H9 (cell line): ENCODE data around the gene PPP1CC. TPM values are rescaled to one million over a fixed set of nuclear protein-coding genes. Genes with fewer than 3 reads are reported as not detected.

ENCODE experiments used
- DNase-seq: peaks from one replicate; pipeline ENCODE4 v3.0.0-alpha.2; 2017
- H2AFZ ChIP-seq: one replicate; pipeline ENCODE4 v1.6.1; 2013; ENCODE audit warnings: mild to moderate bottlenecking, low read length, control low read depth, moderate library complexity
- H2AK5ac ChIP-seq: 2 replicates; pipeline ENCODE4 v1.6.1; 2013; ENCODE audit warnings: low read length, control low read depth, mixed read lengths; ENCODE audit not compliant: insufficient read length
- H2BK120ac ChIP-seq: one replicate; pipeline ENCODE4 v1.6.1; 2013; ENCODE audit warnings: low read depth, mild to moderate bottlenecking, low read length, control low read depth, inconsistent platforms; ENCODE audit not compliant: poor library complexity, severe bottlenecking
- H2BK12ac ChIP-seq: 2 replicates; pipeline ENCODE4 v1.6.1; 2013; ENCODE audit warnings: low read length, control low read depth, mixed read lengths, low read depth; ENCODE audit not compliant: insufficient read length
- H2BK15ac ChIP-seq: 2 replicates; pipeline ENCODE4 v1.6.1; 2013; ENCODE audit warnings: low read depth, low read length, control low read depth
- H2BK20ac ChIP-seq: one replicate; pipeline ENCODE4 v1.6.1; 2013; ENCODE audit warnings: low read depth, mild to moderate bottlenecking, low read length, control low read depth, inconsistent platforms; ENCODE audit not compliant: poor library complexity, severe bottlenecking
- H2BK5ac ChIP-seq: 2 replicates; pipeline ENCODE4 v1.6.1; 2013; ENCODE audit warnings: low read length, control low read depth, mixed read lengths; ENCODE audit not compliant: insufficient read length
- H3K14ac ChIP-seq: 2 replicates; pipeline ENCODE4 v1.6.1; 2013; ENCODE audit warnings: low read length, control low read depth; ENCODE audit not compliant: insufficient read depth
- H3K18ac ChIP-seq: 2 replicates; pipeline ENCODE4 v1.6.1; 2013; ENCODE audit warnings: low read depth, mild to moderate bottlenecking, mixed read lengths, low read length, control low read depth; ENCODE audit not compliant: insufficient read length
- H3K23ac ChIP-seq: 2 replicates; pipeline ENCODE4 v1.6.1; 2013; ENCODE audit warnings: low read length, control low read depth, mixed read lengths, low read depth; ENCODE audit not compliant: insufficient read length
- H3K23me2 ChIP-seq: 2 replicates; pipeline ENCODE4 v1.6.1; 2013; ENCODE audit warnings: low read depth, mild to moderate bottlenecking, mixed read lengths, low read length, control low read depth; ENCODE audit not compliant: insufficient read length, poor library complexity, severe bottlenecking
- H3K27ac ChIP-seq: 2 replicates; pipeline ENCODE4 v1.5.1; 2013; ENCODE audit warnings: low read length, control low read depth, mixed read lengths, low read depth; ENCODE audit not compliant: insufficient read length
- H3K27me3 ChIP-seq: 2 replicates; pipeline ENCODE4 v1.6.1; 2013; ENCODE audit warnings: low read length, control low read depth, inconsistent platforms; ENCODE audit not compliant: insufficient read depth
- H3K4ac ChIP-seq: 2 replicates; pipeline ENCODE4 v1.6.1; 2013; ENCODE audit warnings: low read depth, mild to moderate bottlenecking, control low read depth, inconsistent platforms, low read length, moderate library complexity
- H3K4me1 ChIP-seq: 2 replicates; pipeline ENCODE4 v1.6.1; 2013; ENCODE audit warnings: low read length, control low read depth, inconsistent platforms; ENCODE audit not compliant: insufficient read depth
- H3K4me2 ChIP-seq: 2 replicates; pipeline ENCODE4 v1.6.1; 2013; ENCODE audit warnings: low read length, control low read depth, mixed read lengths; ENCODE audit not compliant: insufficient read length, insufficient read depth
- H3K56ac ChIP-seq: 2 replicates; pipeline ENCODE4 v1.6.1; 2013; ENCODE audit warnings: low read depth, mild to moderate bottlenecking, mixed read lengths, low read length, control low read depth; ENCODE audit not compliant: insufficient read length
- H3K79me1 ChIP-seq: 2 replicates; pipeline ENCODE4 v1.6.1; 2013; ENCODE audit warnings: low read depth, mild to moderate bottlenecking, moderate library complexity, low read length, control low read depth, inconsistent platforms; ENCODE audit not compliant: insufficient read depth, poor library complexity, severe bottlenecking
- H3K79me2 ChIP-seq: 2 replicates; pipeline ENCODE4 v1.6.1; 2013; ENCODE audit warnings: low read length, control low read depth, inconsistent platforms; ENCODE audit not compliant: insufficient read depth
- H3K9ac ChIP-seq: 2 replicates; pipeline ENCODE4 v1.6.1; 2013; ENCODE audit warnings: low read length, control low read depth, mixed read lengths; ENCODE audit not compliant: insufficient read length; ENCODE audit errors: extremely low read depth
- H3K9me3 ChIP-seq: one replicate; pipeline ENCODE4 v1.6.1; 2013; ENCODE audit warnings: low read depth, low read length, inconsistent platforms; ENCODE audit not compliant: control insufficient read depth
- H3T11ph ChIP-seq: one replicate; pipeline ENCODE4 v1.6.1; 2013; ENCODE audit warnings: mild to moderate bottlenecking, low read length, control low read depth, inconsistent platforms
- H4K20me1 ChIP-seq: one replicate; pipeline ENCODE4 v1.6.1; 2013; ENCODE audit not compliant: control insufficient read depth, insufficient read length, insufficient read depth
- H4K5ac ChIP-seq: 2 replicates; pipeline ENCODE4 v1.6.1; 2013; ENCODE audit warnings: low read depth, mild to moderate bottlenecking, mixed read lengths, low read length, control low read depth; ENCODE audit not compliant: insufficient read length
- H4K8ac ChIP-seq: replicated peaks from 2 replicates; pipeline ENCODE4 v1.6.1; 2013; ENCODE audit warnings: low read length, control low read depth, mixed read lengths, low read depth; ENCODE audit not compliant: insufficient read length
- H4K91ac ChIP-seq: 2 replicates; pipeline ENCODE4 v1.6.1; 2013; ENCODE audit warnings: low read depth, mild to moderate bottlenecking, moderate library complexity, mixed read lengths, low read length, control low read depth; ENCODE audit not compliant: insufficient read length
- H3K27ac Mint-ChIP-seq, 3 experiments: 2 replicates in 2 of 3; 3 replicates in 1 of 3; pipeline ENCODE4 v1.8.0; 2020 to 2021; ENCODE audit warnings: mixed read lengths in 3 of 3, mild to moderate bottlenecking in 1 of 3, moderate library complexity in 1 of 3
- H3K27me3 Mint-ChIP-seq: 2 replicates; pipeline ENCODE4 v1.8.0; 2021; ENCODE audit warnings: low read depth, mild to moderate bottlenecking, moderate library complexity, mixed read lengths
- H3K36me3 Mint-ChIP-seq, 3 experiments: 2 replicates in 2 of 3; 3 replicates in 1 of 3; pipeline ENCODE4 v1.8.0; 2020 to 2021; ENCODE audit warnings: low read depth in 3 of 3, mixed read lengths in 3 of 3; ENCODE audit not compliant: insufficient read depth in 1 of 3
- H3K4me1 Mint-ChIP-seq, 2 experiments: 2 replicates each; pipeline ENCODE4 v1.8.0; 2020; ENCODE audit warnings: mixed read lengths in 2 of 2
- H3K4me3 Mint-ChIP-seq, 2 experiments: 2 replicates in 1 of 2; 3 replicates in 1 of 2; pipeline ENCODE4 v1.8.0; 2020 to 2021; ENCODE audit warnings: mild to moderate bottlenecking in 2 of 2, mixed read lengths in 2 of 2, moderate library complexity in 1 of 2
- H3K9me3 Mint-ChIP-seq, 2 experiments: 2 replicates in 1 of 2; 3 replicates in 1 of 2; pipeline ENCODE4 v1.8.0; 2020; ENCODE audit warnings: mild to moderate bottlenecking in 2 of 2, mixed read lengths in 2 of 2, moderate library complexity in 1 of 2
- CTCF ChIP-seq: fragments of 200-600 bp; sonication (generic); conservative IDR thresholded peaks from 3 replicates; pipeline ENCODE4 v1.8.0; 2021; ENCODE audit warnings: antibody characterized with exemption, mild to moderate bottlenecking
- total RNA-seq: library from RNA; stranded (reverse); gene quantifications from 2 replicates; pipeline ENCODE4 v1.2.1, GENCODE V29; 2021

The PPP1CC gene
- total RNA-seq, 1 experiment from 2014 or later = 286 TPM

DNA sequence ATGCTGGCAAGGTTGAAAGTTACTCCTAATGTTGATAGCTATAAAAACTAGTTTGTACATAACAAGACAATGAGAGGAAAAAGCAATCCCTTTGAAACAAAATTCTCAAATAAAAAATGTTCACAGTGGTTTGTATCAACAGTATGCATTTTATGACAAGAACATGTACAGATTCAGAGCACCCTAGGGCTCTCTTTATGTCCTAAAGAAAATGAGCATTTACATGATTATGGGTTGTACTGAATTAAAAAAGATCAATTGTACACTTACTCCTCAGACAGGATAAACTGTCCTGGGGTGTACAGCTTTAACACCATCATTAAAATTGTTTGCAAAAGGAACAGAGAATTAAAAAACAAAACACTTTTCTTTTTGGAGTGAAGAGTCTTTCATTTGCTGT lies 22.2 kb downstream of the PPP1CC start:
- H3K18ac ChIP-seq = no peak overlapping the region
- no peak overlapping the region for H3K9ac ChIP-seq
- no peak overlapping the region for H4K91ac ChIP-seq
- H3K14ac ChIP-seq = no peak overlapping the region
- no peak overlapping the region for H3K4me2 ChIP-seq
- Mint-ChIP-seq H3K4me1 (peaks cover 0 to 4% of the 10 kb centered on the region in 2 experiments; a peak in 1 of 4 replicates), H3K9me3 (no peaks in the 10 kb centered on the region), H3K36me3 (peaks cover 54 to 85% (median 84%) of the 10 kb centered on the region in 3 experiments; a peak in 6 of 7 replicates), H3K27me3 (no peaks in the 10 kb centered on the region), H3K27ac (no peak overlapping the region), H3K4me3 (no peak overlapping the region)
- H4K8ac ChIP-seq = no peak overlapping the region
- no peak overlapping the region for H2AK5ac ChIP-seq
- peaks cover 7% of the 10 kb centered on the region for H3K79me1 ChIP-seq
- no peak overlapping the region for H3K27ac ChIP-seq
- no peaks in the 10 kb centered on the region for H3K23me2 ChIP-seq
- H4K5ac ChIP-seq = no peak overlapping the region
- H3K27me3 ChIP-seq = no peaks in the 10 kb centered on the region
- no peak for TF ChIP-seq CTCF
- DNase-seq = no peak
- no peaks in the 10 kb centered on the region for H3K4me1 ChIP-seq
- no peak overlapping the region for H3K23ac ChIP-seq
- H3K4ac ChIP-seq = no peak overlapping the region
- no peak overlapping the region for H3T11ph ChIP-seq
- no peaks in the 10 kb centered on the region for H3K9me3 ChIP-seq
- H2BK20ac ChIP-seq = no peak overlapping the region
- H3K56ac ChIP-seq = no peak overlapping the region
- no peaks in the 10 kb centered on the region for H4K20me1 ChIP-seq
- H2BK5ac ChIP-seq = no peak overlapping the region
- H2BK120ac ChIP-seq = no peak overlapping the region
- no peak overlapping the region for H2BK15ac ChIP-seq
- no peak overlapping the region for H2BK12ac ChIP-seq
- H2AFZ ChIP-seq = no peak overlapping the region
- H3K79me2 ChIP-seq = peaks cover 5% of the 10 kb centered on the region; the same call in 1 of the 2 replicates
